Body of pancreas (tissue), 4 donors: Measurements from ENCODE around the gene CBY1. TPM values are rescaled to one million over a fixed set of nuclear protein-coding genes. Genes with fewer than 3 reads are reported as not detected.
"Not testable (repeated sequence)": the region's sequence is repeated elsewhere in the genome, so short reads cannot be mapped to it uniquely, and the experiment has no call there.

Experiments used
- ATAC-seq: fragments of 150-250 bp; one replicate; pipeline ENCODE4 v1.9.1; 2016
- DNase-seq, 4 donors: peaks; one replicate each; pipeline ENCODE4 v3.0.0-alpha.2; 2019
- H3K27ac ChIP-seq, 4 donors: fragments of 200-600 bp; sonication (generic); 1 replicate in 3 of 4; 2 replicates in 1 of 4; pipeline versions ENCODE4 v1.5.1 to v1.6.1; 2016 to 2019; ENCODE audit warnings: mild to moderate bottlenecking in 1 of 4, mixed read lengths in 1 of 4, moderate library complexity in 1 of 4
- H3K27me3 ChIP-seq, 2 donors: fragments of 200-600 bp; sonication (generic); one replicate each; pipeline ENCODE4 v1.6.0; 2016; ENCODE audit warnings: mild to moderate bottlenecking in 1 of 2
- H3K36me3 ChIP-seq, 2 donors: fragments of 200-600 bp; sonication (generic); replicated peaks in 1 of 2; 2 replicates each; pipeline ENCODE4 v1.5.1; 2016; ENCODE audit warnings: low read depth in 2 of 2; ENCODE audit not compliant: insufficient read depth in 1 of 2
- H3K4me1 ChIP-seq: fragments of 200-600 bp; sonication (generic); one replicate; pipeline ENCODE4 v1.6.0; 2016
- H3K4me3 ChIP-seq, 2 donors: fragments of 200-600 bp; sonication (generic); 1 replicate in 1 of 2; 2 replicates in 1 of 2; pipeline ENCODE4 v1.5.1; 2016 to 2019
- H3K9me3 ChIP-seq, 3 donors: fragments of 200-600 bp; sonication (generic); 1 replicate in 2 of 3; 2 replicates in 1 of 3; pipeline ENCODE4 v1.5.1; 2016
- POLR2A ChIP-seq, 3 donors: fragments of 450-650 bp; IDR thresholded peaks; one replicate each; pipeline ENCODE4 v1.6.1; 2016; ENCODE audit warnings: antibody characterized with exemption in 3 of 3, mild to moderate bottlenecking in 2 of 3
- WGBS, 2 donors: methylation state at CpG; one replicate each; pipeline ENCODE4 v1.1.5; 2017; 5-methylcytosine and 5-hydroxymethylcytosine counted together
- intact Hi-C: fragments of 100-400 bp; cut with DNase I; formaldehyde crosslinking; loops from one replicate; pipeline ENCODE4 v1.15.1; 2023
- total RNA-seq, 2 donors: library from RNA; depleted of rRNA; stranded (reverse); fragments of >200 nt; gene quantifications; one replicate each; pipeline ENCODE4 v1.1.0, GENCODE V29; 2016
- TF ChIP-seq, protein P1 (sequence below), 7 experiments: fragments of 450-650 bp in 4 of 7; fragments of 200-600 bp in 3 of 7; sonication (generic) in 3 of 7; IDR thresholded peaks; one replicate each; pipeline ENCODE4 v1.5.1; 2016 to 2019; ENCODE audit warnings: antibody characterized with exemption in 7 of 7

Gene CBY1
- total RNA-seq, 2 donors from 2014 or later = 8.6 to 16.5 TPM

DNA sequence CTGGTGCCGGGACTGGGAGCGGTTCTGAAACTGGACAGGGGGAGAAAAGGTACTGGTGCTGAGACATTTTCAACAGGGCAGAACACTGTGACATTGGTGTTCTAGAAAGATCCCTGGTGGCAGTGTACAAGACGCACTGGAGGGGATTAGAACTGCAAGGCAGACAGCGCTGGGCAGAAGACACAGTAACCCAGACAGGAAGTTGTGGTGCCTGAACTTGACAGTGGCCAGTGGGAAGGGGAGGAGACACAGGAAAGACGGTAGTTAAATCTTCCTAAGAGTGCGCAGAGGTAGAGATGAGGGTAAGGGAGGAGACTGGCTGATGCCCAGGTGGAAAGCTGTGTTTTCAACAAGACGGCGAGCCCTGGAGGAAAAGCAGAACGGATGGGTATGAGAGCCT lies 24.7 kb upstream of the CBY1 start:
- intact Hi-C loops = no loop called here
- TF ChIP-seq, protein P1, sequence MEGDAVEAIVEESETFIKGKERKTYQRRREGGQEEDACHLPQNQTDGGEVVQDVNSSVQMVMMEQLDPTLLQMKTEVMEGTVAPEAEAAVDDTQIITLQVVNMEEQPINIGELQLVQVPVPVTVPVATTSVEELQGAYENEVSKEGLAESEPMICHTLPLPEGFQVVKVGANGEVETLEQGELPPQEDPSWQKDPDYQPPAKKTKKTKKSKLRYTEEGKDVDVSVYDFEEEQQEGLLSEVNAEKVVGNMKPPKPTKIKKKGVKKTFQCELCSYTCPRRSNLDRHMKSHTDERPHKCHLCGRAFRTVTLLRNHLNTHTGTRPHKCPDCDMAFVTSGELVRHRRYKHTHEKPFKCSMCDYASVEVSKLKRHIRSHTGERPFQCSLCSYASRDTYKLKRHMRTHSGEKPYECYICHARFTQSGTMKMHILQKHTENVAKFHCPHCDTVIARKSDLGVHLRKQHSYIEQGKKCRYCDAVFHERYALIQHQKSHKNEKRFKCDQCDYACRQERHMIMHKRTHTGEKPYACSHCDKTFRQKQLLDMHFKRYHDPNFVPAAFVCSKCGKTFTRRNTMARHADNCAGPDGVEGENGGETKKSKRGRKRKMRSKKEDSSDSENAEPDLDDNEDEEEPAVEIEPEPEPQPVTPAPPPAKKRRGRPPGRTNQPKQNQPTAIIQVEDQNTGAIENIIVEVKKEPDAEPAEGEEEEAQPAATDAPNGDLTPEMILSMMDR (IDR thresholded peaks at IDR 0.05) = no peak
- ATAC-seq = no peak
- H3K27ac ChIP-seq = no peak overlapping the region
- no peaks in the 10 kb centered on the region for H3K9me3 ChIP-seq
- H3K36me3 ChIP-seq = no peaks in the 10 kb centered on the region
- H3K27me3 ChIP-seq = no peaks in the 10 kb centered on the region
- H3K4me3 ChIP-seq = no peak overlapping the region
- WGBS, 2 donors = 80 to 82% methylated on average over 9 of the region's 9 CpGs
- DNase-seq = no peak
- no peaks in the 10 kb centered on the region for H3K4me1 ChIP-seq

GRCh38 chr22:38632528-38632927 lies 23.9 kb upstream of the CBY1 start:
- no peaks in the 10 kb centered on the region for H3K4me1 ChIP-seq
- no peak for DNase-seq
- H3K27ac ChIP-seq = no peak overlapping the region
- WGBS, 2 donors = 48 to 51% methylated on average over 3 of the region's 3 CpGs
- intact Hi-C loops = no loop called here
- ATAC-seq = no peak
- no peaks in the 10 kb centered on the region for H3K27me3 ChIP-seq
- H3K4me3 ChIP-seq = no peak overlapping the region
- TF ChIP-seq, protein P1 (IDR thresholded peaks at IDR 0.05) = no peak
- no peak for TF ChIP-seq POLR2A (IDR thresholded peaks at IDR 0.05)
- H3K9me3 ChIP-seq = no peaks in the 10 kb centered on the region
- H3K36me3 ChIP-seq = no peaks in the 10 kb centered on the region

DNA sequence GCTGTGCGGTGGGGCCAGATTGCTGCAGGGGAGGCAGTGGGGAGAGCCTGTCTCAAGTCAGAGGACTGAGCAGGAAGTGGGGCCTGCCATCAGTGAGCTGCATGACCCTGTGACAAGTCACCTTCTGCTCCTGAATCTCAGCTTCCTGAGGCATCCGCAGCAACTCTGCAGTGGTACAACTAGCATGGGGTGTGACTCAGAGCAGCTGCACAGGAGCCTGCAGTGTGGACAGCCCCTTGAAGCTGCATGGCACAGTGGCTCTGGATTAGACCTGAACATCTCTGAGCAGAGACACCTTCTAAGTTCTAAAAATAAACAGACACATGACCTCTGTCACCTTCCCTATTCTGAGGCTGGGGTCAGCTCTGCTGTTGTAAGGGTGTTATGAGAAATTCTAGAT lies 18.2 kb upstream of the CBY1 start:
- no peaks in the 10 kb centered on the region for H3K27me3 ChIP-seq

DNA sequence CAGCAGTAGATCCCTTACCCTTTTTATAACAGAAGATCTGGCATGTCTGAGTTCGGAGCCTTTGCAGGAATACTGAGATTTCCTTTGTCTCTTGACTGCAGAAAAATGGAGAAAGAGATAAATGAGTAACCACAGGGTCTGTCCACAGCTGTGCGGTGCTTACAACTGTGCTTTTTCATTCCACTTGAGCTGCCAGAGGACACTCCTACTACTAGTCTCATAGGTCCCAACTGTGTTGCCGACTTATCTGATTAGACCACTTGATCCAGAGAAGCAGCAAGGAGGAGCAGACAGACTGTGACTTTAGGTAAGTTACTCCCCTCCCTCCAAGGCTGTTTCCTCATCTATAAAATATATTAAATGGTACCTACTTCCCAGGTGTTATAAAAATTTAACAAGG lies 17.7 kb upstream of the CBY1 start:
- H3K36me3 ChIP-seq = no peaks in the 10 kb centered on the region
- no peak for TF ChIP-seq POLR2A (IDR thresholded peaks at IDR 0.05)
- TF ChIP-seq, protein P1 (IDR thresholded peaks at IDR 0.05) = no peak
- ATAC-seq (no peak), DNase-seq (no peak)
- H3K27ac ChIP-seq = no peak overlapping the region
- no peaks in the 10 kb centered on the region for H3K4me1 ChIP-seq
- H3K27me3 ChIP-seq = no peaks in the 10 kb centered on the region
- no peak overlapping the region for H3K4me3 ChIP-seq
- intact Hi-C loops = no loop called here
- H3K9me3 ChIP-seq = no peaks in the 10 kb centered on the region
- WGBS, 2 donors = 59 to 69% methylated on average over 3 of the region's 3 CpGs

More for the DNA sequence above, 18.2 kb upstream of the CBY1 start:
- TF ChIP-seq, protein P1 (IDR thresholded peaks at IDR 0.05) = no peak
- WGBS, 2 donors = 84 to 93% methylated on average over 2 of the region's 2 CpGs
- H3K9me3 ChIP-seq = no peaks in the 10 kb centered on the region
- DNase-seq = no peak
- no peaks in the 10 kb centered on the region for H3K36me3 ChIP-seq
- H3K4me1 ChIP-seq = no peaks in the 10 kb centered on the region
- ATAC-seq = no peak
- H3K27ac ChIP-seq = no peak overlapping the region
- no peak overlapping the region for H3K4me3 ChIP-seq
- intact Hi-C loops = no loop called here

DNA sequence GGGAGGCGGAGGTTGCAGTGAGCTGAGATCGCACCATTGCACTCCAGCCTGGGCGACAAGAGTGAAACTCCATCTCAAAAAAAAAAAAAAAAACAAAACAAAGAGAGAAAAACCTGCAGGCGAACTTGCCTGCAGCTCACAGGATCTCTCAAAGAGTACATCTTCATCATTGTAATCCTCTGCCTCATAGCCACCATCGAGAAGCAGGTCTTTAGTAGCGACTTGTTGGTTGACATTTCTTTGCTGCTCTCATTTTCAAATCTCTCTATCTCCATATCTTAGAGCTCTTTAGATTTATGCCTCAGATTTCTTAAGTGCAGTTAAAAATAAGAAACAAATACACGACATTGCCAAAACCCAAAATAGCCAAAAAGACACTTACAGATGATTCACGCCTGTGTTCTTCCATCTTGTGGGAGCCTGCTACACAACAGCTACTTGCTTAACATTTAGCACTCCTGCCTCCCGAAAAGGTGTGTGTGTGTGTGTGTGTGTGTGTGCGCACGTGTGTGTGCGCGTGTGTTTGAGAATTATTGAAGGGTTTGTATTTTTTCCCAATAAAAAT lies 14.9 kb upstream of the CBY1 start:
- no peaks in the 10 kb centered on the region for H3K36me3 ChIP-seq
- no peak overlapping the region for H3K27ac ChIP-seq
- ATAC-seq = no peak
- H3K9me3 ChIP-seq = no peaks in the 10 kb centered on the region
- DNase-seq = no peak
- WGBS, 2 donors = 88 to 94% methylated on average over 13 of the region's 13 CpGs
- H3K27me3 ChIP-seq = no peaks in the 10 kb centered on the region
- no peaks in the 10 kb centered on the region for H3K4me1 ChIP-seq
- no peak for TF ChIP-seq POLR2A (IDR thresholded peaks at IDR 0.05)
- TF ChIP-seq, protein P1 (IDR thresholded peaks at IDR 0.05) = no peak
- intact Hi-C loops = no loop called here
- no peak overlapping the region for H3K4me3 ChIP-seq

DNA sequence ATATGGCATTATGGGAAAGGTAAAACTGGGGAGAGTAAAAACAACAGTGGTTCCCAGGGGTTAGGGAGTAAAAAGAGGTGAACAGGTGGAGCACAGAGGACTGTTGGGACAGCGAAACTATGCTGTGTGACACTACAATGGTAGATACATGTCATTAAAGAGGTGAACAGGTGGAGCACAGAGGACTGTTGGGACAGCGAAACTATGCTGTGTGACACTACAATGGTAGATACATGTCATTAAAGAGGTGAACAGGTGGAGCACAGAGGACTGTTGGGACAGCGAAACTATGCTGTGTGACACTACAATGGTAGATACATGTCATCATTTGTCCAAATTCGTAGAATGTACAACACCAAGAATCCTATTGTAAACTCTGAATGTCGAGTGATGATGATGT lies 12.2 kb upstream of the CBY1 start:
- H3K4me1 ChIP-seq, H3K27me3 ChIP-seq, H3K4me3 ChIP-seq, intact Hi-C loops, ATAC-seq, H3K9me3 ChIP-seq, H3K36me3 ChIP-seq, DNase-seq, H3K27ac ChIP-seq: not testable (repeated sequence)
- WGBS, 2 donors = 85 to 90% methylated on average over 5 of the region's 5 CpGs
